Endothelial cell of umbilical vein (primary cell): ENCODE data around the gene ABLIM2. TPM values are rescaled to one million over a fixed set of nuclear protein-coding genes. Genes with fewer than 3 reads are reported as not detected.

Experiments
- BruUV-seq: library from RNA; stranded (reverse); fragments of 400-500 nt; replicated peaks from 2 replicates; lab custom pipeline; 2021; lab: Mats Ljungman, UMichigan
- CTCF ChIA-PET: fragments of 300-600, 350-600 bp; sonication (Branson Sonifier 250); formaldehyde crosslinking; loops from one replicate; lab custom pipeline; 2021; ENCODE audit warnings: antibody characterized with exemption, inconsistent platforms; lab: Charles Lee
- POLR2A ChIA-PET: fragments of 300-600, 350-600 bp; sonication (Branson Sonifier 250); formaldehyde crosslinking; loops from one replicate; lab custom pipeline; 2021; ENCODE audit warnings: antibody characterized with exemption, inconsistent platforms; lab: Charles Lee
- DNase-seq: peaks from one replicate; pipeline ENCODE4 v3.0.0-alpha.2; 2011; ENCODE audit warnings: low read depth, low spot score
- FAIRE-seq: peaks from 2 replicates; lab custom pipeline; 2011; peaks lifted over from hg19 to GRCh38; lab: Jason Lieb, UNC
- H2AFZ ChIP-seq: 2 replicates; pipeline ENCODE4 v1.6.0; 2012; ENCODE audit warnings: low read depth, low read length, control low read depth, inconsistent platforms
- H3K27ac ChIP-seq: 2 replicates; pipeline ENCODE4 v1.5.1; 2011; ENCODE audit warnings: low read depth, mild to moderate bottlenecking, control low read depth, low read length, moderate library complexity; ENCODE audit not compliant: insufficient read depth
- H3K27me3 ChIP-seq, 2 experiments: 2 replicates each; pipeline versions ENCODE4 v1.6.0 to v1.6.1; 2011; ENCODE audit warnings: low read length in 2 of 2, mixed read lengths in 1 of 2; ENCODE audit not compliant: control insufficient read depth in 2 of 2, insufficient read depth in 2 of 2
- H3K36me3 ChIP-seq, 2 experiments: 2 replicates in 1 of 2; 3 replicates in 1 of 2; pipeline ENCODE4 v1.5.1; 2011; ENCODE audit warnings: low read length in 2 of 2, mild to moderate bottlenecking in 1 of 2, moderate library complexity in 1 of 2; ENCODE audit not compliant: control insufficient read depth in 2 of 2, insufficient read depth in 2 of 2; ENCODE audit errors: extremely low read depth in 1 of 2
- H3K4me1 ChIP-seq: 3 replicates; pipeline ENCODE4 v1.5.1; 2011; ENCODE audit warnings: mild to moderate bottlenecking, low read length; ENCODE audit not compliant: control insufficient read depth, insufficient read depth; ENCODE audit errors: extremely low read depth
- H3K4me2 ChIP-seq: 2 replicates; pipeline ENCODE4 v1.6.1; 2011; ENCODE audit warnings: low read length, control low read depth, mixed read lengths; ENCODE audit not compliant: insufficient read depth
- H3K4me3 ChIP-seq, 3 experiments: fragments of 200-600 bp in 1 of 3; sonication (generic), shearing (Covaris generic) in 1 of 3; replicated peaks in 1 of 3; 2 replicates each; pipeline ENCODE4 v1.5.1; 2011 to 2016; ENCODE audit warnings: control low read depth in 3 of 3, low read length in 3 of 3, mild to moderate bottlenecking in 2 of 3, inconsistent platforms in 1 of 3, low read depth in 1 of 3, moderate library complexity in 1 of 3; ENCODE audit not compliant: insufficient read depth in 1 of 3
- H3K79me2 ChIP-seq: 2 replicates; pipeline ENCODE4 v1.6.0; 2012; ENCODE audit warnings: low read length, inconsistent platforms; ENCODE audit not compliant: control insufficient read depth, insufficient read depth
- H3K9ac ChIP-seq: replicated peaks from 2 replicates; pipeline ENCODE3; 2011; ENCODE audit warnings: low read length, control low read depth; ENCODE audit not compliant: insufficient read depth; ENCODE audit errors: extremely low read depth
- H3K9me1 ChIP-seq: replicated peaks from 3 replicates; pipeline ENCODE4 v1.6.0; 2011; ENCODE audit warnings: mild to moderate bottlenecking, low read length; ENCODE audit not compliant: control insufficient read depth, insufficient read depth; ENCODE audit errors: extremely low read depth
- H3K9me3 ChIP-seq: replicated peaks from 2 replicates; pipeline ENCODE4 v1.5.1; 2012; ENCODE audit warnings: low read length, inconsistent platforms; ENCODE audit not compliant: control insufficient read depth, insufficient read depth
- H4K20me1 ChIP-seq: replicated peaks from 2 replicates; pipeline ENCODE3; 2011; ENCODE audit warnings: mild to moderate bottlenecking, low read length; ENCODE audit not compliant: control insufficient read depth, insufficient read depth; ENCODE audit errors: extremely low read depth
- FOS ChIP-seq: IDR thresholded peaks from 2 replicates; pipeline ENCODE4 v1.6.1; 2011; ENCODE audit warnings: mild to moderate bottlenecking, low read length, moderate library complexity, borderline replicate concordance; ENCODE audit not compliant: insufficient read depth
- GATA2 ChIP-seq: IDR thresholded peaks from 2 replicates; pipeline ENCODE4 v1.7.0; 2011; ENCODE audit warnings: low read depth, mild to moderate bottlenecking, moderate library complexity, mixed read lengths, low read length; ENCODE audit not compliant: insufficient read length, insufficient read depth
- JUN ChIP-seq: IDR thresholded peaks from 2 replicates; pipeline ENCODE4 v1.6.1; 2011; ENCODE audit warnings: borderline replicate concordance, low read depth; ENCODE audit not compliant: insufficient read length, insufficient read depth
- MYC ChIP-seq: IDR thresholded peaks from one replicate; pipeline ENCODE4 v1.6.1; 2011; ENCODE audit warnings: mild to moderate bottlenecking, low read depth, low read length
- POLR2AphosphoS5 ChIP-seq: IDR thresholded peaks from 2 replicates; pipeline ENCODE4 v1.6.1; 2012; ENCODE audit warnings: low read depth, mild to moderate bottlenecking, control low read depth, low read length, moderate library complexity; ENCODE audit not compliant: insufficient read depth
- dilution Hi-C: fragments of 300-500 bp; cut with MboI; formaldehyde crosslinking; loops from one replicate; pipeline ENCODE4 v1.15.0; 2019; ENCODE audit warnings: low sequenced_read_pairs; ENCODE audit not compliant: extremely low pct_ligation_motif_present
- intact Hi-C: fragments of 100-400 bp; cut with micrococcal nuclease; formaldehyde crosslinking; loops from one replicate; pipeline ENCODE4 v1.10.0; 2022
- polyA plus RNA-seq, 4 experiments: library from polyadenylated mRNA; depleted of rRNA in 3 of 4; stranded (reverse) in 3 of 4; unstranded in 1 of 4; fragments of >200 nt; gene quantifications; 2 replicates each; pipeline versions ENCODE4 v1.2.1 to v1.2.3, GENCODE V29; 2011 to 2012; ENCODE audit warnings: missing spikeins in 1 of 4
- total RNA-seq: library from RNA; stranded (reverse); gene quantifications from 2 replicates; pipeline ENCODE4 v1.2.3, GENCODE V29; 2021
- TF ChIP-seq, protein P1 (sequence below), 2 donors: IDR thresholded peaks; 1 replicate in 1 of 2; 2 replicates in 1 of 2; pipeline ENCODE4 v1.5.1; 2011; ENCODE audit warnings: low read length in 2 of 2, mild to moderate bottlenecking in 2 of 2, moderate library complexity in 2 of 2, control low read depth in 1 of 2, inconsistent platforms in 1 of 2, low read depth in 1 of 2; ENCODE audit not compliant: insufficient read depth in 1 of 2; ENCODE audit errors: extremely low read depth in 1 of 2
- TF ChIP-seq, protein P2 (sequence below): IDR thresholded peaks from 2 replicates; pipeline ENCODE4 v1.6.1; 2011; ENCODE audit not compliant: insufficient read depth, insufficient read length

ABLIM2 gene
- total and polyA plus RNA-seq, 2 donors (not counting 3 experiments of a cell fraction or from before 2014, with no cell fraction given) = 0.28 to 0.66 TPM

DNA sequence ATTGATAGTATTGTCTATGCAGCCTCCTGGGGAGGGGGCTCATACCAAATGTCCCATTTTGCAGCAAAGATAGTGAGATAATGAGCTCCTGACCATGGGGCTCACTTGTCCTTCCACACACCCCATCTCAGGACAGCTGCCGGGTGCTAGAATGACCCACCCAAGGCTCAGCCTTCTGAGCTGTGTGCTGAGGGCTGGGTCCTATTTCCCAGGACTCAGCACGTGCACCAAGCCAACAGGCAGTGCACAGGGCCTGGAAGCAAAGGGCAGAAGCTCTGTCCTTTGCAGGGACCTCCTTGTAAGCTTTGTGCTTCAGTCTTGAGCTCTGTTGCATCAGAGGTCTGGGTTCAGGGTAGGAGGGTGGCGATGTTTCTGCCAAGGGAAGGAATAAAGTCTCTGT lies 11.2 kb upstream of the ABLIM2 start:
- ChIA-PET POLR2A (no interaction called here), CTCF (interaction anchor here (0.7 to 0.9 kb wide), 2 partner anchors 16 to 22 kb away, joined by 3 read pairs; no protein-coding TSS in a partner anchor)
- Histone ChIP-seq H3K9ac (no peak overlapping the region), H3K36me3 (no peaks in the 10 kb centered on the region), H3K4me2 (no peak overlapping the region), H3K4me3 (no peak overlapping the region), H3K4me1 (no peaks in the 10 kb centered on the region), H3K27ac (no peak overlapping the region), H2AFZ (no peak overlapping the region), H4K20me1 (no peaks in the 10 kb centered on the region), H3K9me3 (no peaks in the 10 kb centered on the region), H3K27me3 (peaks cover 0 to 4% of the 10 kb centered on the region in 2 experiments), H3K79me2 (no peaks in the 10 kb centered on the region), H3K9me1 (no peaks in the 10 kb centered on the region)
- FAIRE-seq = no peak
- BruUV-seq = no TSS peak
- no peak for TF ChIP-seq JUN
- intact Hi-C loops (no loop called here), dilution Hi-C loops (no loop called here)
- DNase-seq = no peak

DNA sequence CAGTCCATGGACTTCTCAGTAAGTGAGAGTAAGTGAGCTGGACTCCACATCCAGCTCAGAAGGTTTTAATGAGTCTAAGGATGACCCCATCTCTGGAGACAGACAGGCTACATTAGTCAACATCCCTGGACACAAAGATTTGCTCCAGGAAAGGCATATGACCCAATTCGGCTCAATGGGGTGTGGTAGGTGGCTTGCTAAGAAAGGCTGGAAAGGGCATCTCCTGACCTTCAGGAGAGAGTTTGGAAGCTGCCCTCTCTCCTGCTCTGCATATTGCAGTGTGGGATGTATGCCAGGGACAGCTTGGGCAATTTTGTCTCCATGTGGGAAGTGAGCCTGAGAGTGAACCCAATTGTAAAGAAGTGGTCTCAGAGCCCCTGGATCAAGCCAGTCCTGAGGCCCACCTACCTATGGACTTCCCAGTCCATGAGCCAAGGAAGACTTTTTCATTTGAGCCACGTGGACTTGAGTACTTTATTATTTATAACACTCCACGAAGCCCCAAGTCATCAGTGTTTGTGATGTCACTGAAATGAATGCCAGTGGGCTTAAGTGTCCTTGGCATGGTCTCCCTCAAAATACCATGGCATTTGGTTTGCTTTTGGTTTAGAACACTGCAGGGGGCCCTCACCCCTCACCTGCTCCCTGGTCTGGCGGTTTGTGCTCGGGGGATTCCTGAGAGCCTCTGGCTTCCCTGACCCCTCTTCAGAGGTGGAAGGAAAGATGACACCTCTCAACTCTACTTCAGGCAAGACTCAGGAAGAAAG lies 10.4 kb upstream of the ABLIM2 start:
- Histone ChIP-seq H3K36me3 (no peaks in the 10 kb centered on the region), H3K9ac (no peak overlapping the region), H3K27ac (no peak overlapping the region), H3K4me1 (no peaks in the 10 kb centered on the region), H2AFZ (no peak overlapping the region), H3K9me1 (no peaks in the 10 kb centered on the region), H3K4me2 (no peak overlapping the region), H4K20me1 (no peaks in the 10 kb centered on the region), H3K9me3 (no peaks in the 10 kb centered on the region), H3K27me3 (peaks cover 0 to 4% of the 10 kb centered on the region in 2 experiments), H3K79me2 (no peaks in the 10 kb centered on the region), H3K4me3 (no peak overlapping the region)
- intact Hi-C loops = no loop called here
- FAIRE-seq (no peak), DNase-seq (no peak)
- POLR2A ChIA-PET = no interaction called here
- TF ChIP-seq MYC (no peak), JUN (no peak), FOS (no peak), GATA2 (no peak), POLR2AphosphoS5 (no peak)
- TF ChIP-seq, protein P1, sequence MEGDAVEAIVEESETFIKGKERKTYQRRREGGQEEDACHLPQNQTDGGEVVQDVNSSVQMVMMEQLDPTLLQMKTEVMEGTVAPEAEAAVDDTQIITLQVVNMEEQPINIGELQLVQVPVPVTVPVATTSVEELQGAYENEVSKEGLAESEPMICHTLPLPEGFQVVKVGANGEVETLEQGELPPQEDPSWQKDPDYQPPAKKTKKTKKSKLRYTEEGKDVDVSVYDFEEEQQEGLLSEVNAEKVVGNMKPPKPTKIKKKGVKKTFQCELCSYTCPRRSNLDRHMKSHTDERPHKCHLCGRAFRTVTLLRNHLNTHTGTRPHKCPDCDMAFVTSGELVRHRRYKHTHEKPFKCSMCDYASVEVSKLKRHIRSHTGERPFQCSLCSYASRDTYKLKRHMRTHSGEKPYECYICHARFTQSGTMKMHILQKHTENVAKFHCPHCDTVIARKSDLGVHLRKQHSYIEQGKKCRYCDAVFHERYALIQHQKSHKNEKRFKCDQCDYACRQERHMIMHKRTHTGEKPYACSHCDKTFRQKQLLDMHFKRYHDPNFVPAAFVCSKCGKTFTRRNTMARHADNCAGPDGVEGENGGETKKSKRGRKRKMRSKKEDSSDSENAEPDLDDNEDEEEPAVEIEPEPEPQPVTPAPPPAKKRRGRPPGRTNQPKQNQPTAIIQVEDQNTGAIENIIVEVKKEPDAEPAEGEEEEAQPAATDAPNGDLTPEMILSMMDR (IDR thresholded peaks at IDR 0.05; ENCODE audit: extremely low read depth in 1 of 2, insufficient read depth in 1 of 2, low read depth in 1 of 2, low read length in 2 of 2) = no peak
- TF ChIP-seq, protein P2, sequence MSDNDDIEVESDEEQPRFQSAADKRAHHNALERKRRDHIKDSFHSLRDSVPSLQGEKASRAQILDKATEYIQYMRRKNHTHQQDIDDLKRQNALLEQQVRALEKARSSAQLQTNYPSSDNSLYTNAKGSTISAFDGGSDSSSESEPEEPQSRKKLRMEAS = no peak
- no TSS peak for BruUV-seq
- CTCF ChIA-PET = interaction anchor here (1.0 to 2.7 kb wide), 2 partner anchors 8 to 11 kb away, joined by 3 to 15 read pairs; no protein-coding TSS in a partner anchor
- dilution Hi-C loops = no loop called here
